Measurements from ENCODE around the gene LARGE2. TPM values are rescaled to one million over a fixed set of nuclear protein-coding genes. Genes with fewer than 3 reads are reported as not detected.

LARGE2 gene
- total and polyA plus RNA-seq, 2 experiments from 2014 or later, result 4.3 to 9.7 TPM

GRCh38 chr11:45889966-45890365 lies 32.5 kb upstream of the LARGE2 start:
- WGBS (ENCODE audit: low lambda C conversion rate, missing lambda C conversion rate), result 94% methylated on average over 9 of the region's 9 CpGs
- no peak overlapping the region for H3K4me3 ChIP-seq
- no peaks in the 10 kb centered on the region for H3K9me2 ChIP-seq (replicated peaks; ENCODE audit: insufficient read depth)
- H2AFZ ChIP-seq, result no peak overlapping the region
- no peak overlapping the region for H3K27ac ChIP-seq
- no peaks in the 10 kb centered on the region for H3K9me3 ChIP-seq (ENCODE audit: low read depth)
- no peak for DNase-seq (ENCODE audit: low spot score)
- no peaks in the 10 kb centered on the region for H4K20me1 ChIP-seq (ENCODE audit: insufficient read depth, poor library complexity, severe bottlenecking)
- no peaks in the 10 kb centered on the region for H3K36me3 ChIP-seq (replicated peaks; ENCODE audit: insufficient read depth, low read depth)
- no peak for TF ChIP-seq CTCF (IDR thresholded peaks at IDR 0.05; ENCODE audit: poor library complexity)
- no peak for TF ChIP-seq EZH2 (IDR thresholded peaks at IDR 0.05; ENCODE audit: borderline replicate concordance)
- H3K27me3 ChIP-seq, result no peaks in the 10 kb centered on the region
- no peak overlapping the region for H3K4me2 ChIP-seq
- no peaks in the 10 kb centered on the region for H3K79me2 ChIP-seq
- H3K4me1 ChIP-seq (ENCODE audit: insufficient read depth), result no peaks in the 10 kb centered on the region

- no peak overlapping the region for H3K4me2 ChIP-seq
- 87% methylated on average over 9 of the region's 9 CpGs for WGBS (ENCODE audit: low lambda C conversion rate, missing lambda C conversion rate)
- H2AFZ ChIP-seq, result no peak overlapping the region
- DNase-seq (ENCODE audit: low spot score), result no peak
- H3K27me3 ChIP-seq, result no peaks in the 10 kb centered on the region
- H3K79me2 ChIP-seq, result no peaks in the 10 kb centered on the region
- TF ChIP-seq CTCF (IDR thresholded peaks at IDR 0.05; ENCODE audit: poor library complexity) (no peak), EZH2phosphoT487 (IDR thresholded peaks at IDR 0.05; ENCODE audit: low read depth, severe bottlenecking, unreplicated experiment) (no peak), EZH2 (IDR thresholded peaks at IDR 0.05; ENCODE audit: borderline replicate concordance) (no peak)
- H4K20me1 ChIP-seq (ENCODE audit: insufficient read depth, poor library complexity, severe bottlenecking), result no peaks in the 10 kb centered on the region
- H3K4me3 ChIP-seq, result no peak overlapping the region
- no peaks in the 10 kb centered on the region for H3K36me3 ChIP-seq (replicated peaks; ENCODE audit: insufficient read depth, low read depth)
- no peaks in the 10 kb centered on the region for H3K9me3 ChIP-seq (ENCODE audit: low read depth)
- no peaks in the 10 kb centered on the region for H3K4me1 ChIP-seq (ENCODE audit: insufficient read depth)
- H3K27ac ChIP-seq, result no peak overlapping the region
- no peaks in the 10 kb centered on the region for H3K9me2 ChIP-seq (replicated peaks; ENCODE audit: insufficient read depth)
Measured at GRCh38 chr11:45890886-45891550, 31.4 kb upstream of the LARGE2 start.

GRCh38 chr11:45892856-45893255 lies 29.6 kb upstream of the LARGE2 start:
- Histone ChIP-seq H3K9me2 (replicated peaks; ENCODE audit: insufficient read depth) (no peaks in the 10 kb centered on the region), H3K4me2 (no peak overlapping the region), H3K36me3 (replicated peaks; ENCODE audit: insufficient read depth, low read depth) (no peaks in the 10 kb centered on the region), H3K4me1 (ENCODE audit: insufficient read depth) (no peaks in the 10 kb centered on the region), H3K27me3 (no peaks in the 10 kb centered on the region), H3K4me3 (no peak overlapping the region), H3K9me3 (ENCODE audit: low read depth) (no peaks in the 10 kb centered on the region), H3K27ac (no peak overlapping the region), H2AFZ (no peak overlapping the region), H3K79me2 (no peaks in the 10 kb centered on the region), H4K20me1 (ENCODE audit: insufficient read depth, poor library complexity, severe bottlenecking) (no peaks in the 10 kb centered on the region)
- 72% methylated on average over 5 of the region's 5 CpGs for WGBS (ENCODE audit: low lambda C conversion rate, missing lambda C conversion rate)
- DNase-seq (ENCODE audit: low spot score), result no peak
- no peak for TF ChIP-seq EZH2 (IDR thresholded peaks at IDR 0.05; ENCODE audit: borderline replicate concordance)
- TF ChIP-seq EZH2phosphoT487 (IDR thresholded peaks at IDR 0.05; ENCODE audit: low read depth, severe bottlenecking, unreplicated experiment), result no peak
- no peak for TF ChIP-seq CTCF (IDR thresholded peaks at IDR 0.05; ENCODE audit: poor library complexity)

Measured in hepatocyte (in vitro differentiated cells).